Measurements from ENCODE around the gene BEAN1. TPM values are rescaled to one million over a fixed set of nuclear protein-coding genes. Genes with fewer than 3 reads are reported as not detected.

The BEAN1 gene
- polyA plus RNA-seq, 1 donor = 1.6 TPM

GRCh38 chr16:66470556-66470955 lies 43.5 kb downstream of the BEAN1 start:
- DNase-seq (ENCODE audit: low read depth) = no peak

GRCh38 chr16:66471264-66471663 lies 44.2 kb downstream of the BEAN1 start:
- DNase-seq (ENCODE audit: low read depth) = no peak

DNA sequence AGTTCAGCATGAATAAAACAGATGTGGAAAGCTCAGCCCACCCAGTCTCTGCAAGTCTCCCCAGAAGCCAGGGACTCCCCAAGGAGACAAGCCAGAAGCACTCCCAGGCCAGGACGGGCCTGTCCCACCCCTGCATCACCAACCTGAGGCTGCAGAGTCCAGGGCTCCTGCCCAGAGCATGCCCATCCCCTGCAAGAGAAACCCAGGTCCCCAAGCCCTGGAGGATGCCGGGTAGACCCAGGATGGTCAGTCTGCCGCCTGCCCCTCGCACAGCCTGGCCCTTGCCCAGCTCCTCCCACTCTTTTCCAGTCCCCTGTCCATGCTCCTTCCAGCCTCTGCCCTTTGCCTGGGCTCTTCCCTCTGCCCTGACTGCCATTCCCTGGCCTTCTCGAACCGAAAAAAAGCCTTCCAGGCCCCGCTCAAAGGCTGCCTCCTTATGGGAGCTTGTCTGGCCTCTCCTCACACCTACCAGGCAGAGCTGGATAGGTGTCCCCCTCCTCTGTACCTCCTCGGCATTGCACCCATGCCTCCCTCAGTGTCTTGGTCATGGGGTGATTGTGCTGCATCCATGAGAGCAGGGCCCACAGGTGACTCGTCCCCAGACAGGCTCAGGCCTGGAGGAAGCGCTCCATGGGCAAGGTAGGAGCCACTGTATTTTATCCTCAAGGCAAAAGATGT lies 44.8 kb downstream of the BEAN1 start:
- DNase-seq (ENCODE audit: low read depth) = no peak

DNA sequence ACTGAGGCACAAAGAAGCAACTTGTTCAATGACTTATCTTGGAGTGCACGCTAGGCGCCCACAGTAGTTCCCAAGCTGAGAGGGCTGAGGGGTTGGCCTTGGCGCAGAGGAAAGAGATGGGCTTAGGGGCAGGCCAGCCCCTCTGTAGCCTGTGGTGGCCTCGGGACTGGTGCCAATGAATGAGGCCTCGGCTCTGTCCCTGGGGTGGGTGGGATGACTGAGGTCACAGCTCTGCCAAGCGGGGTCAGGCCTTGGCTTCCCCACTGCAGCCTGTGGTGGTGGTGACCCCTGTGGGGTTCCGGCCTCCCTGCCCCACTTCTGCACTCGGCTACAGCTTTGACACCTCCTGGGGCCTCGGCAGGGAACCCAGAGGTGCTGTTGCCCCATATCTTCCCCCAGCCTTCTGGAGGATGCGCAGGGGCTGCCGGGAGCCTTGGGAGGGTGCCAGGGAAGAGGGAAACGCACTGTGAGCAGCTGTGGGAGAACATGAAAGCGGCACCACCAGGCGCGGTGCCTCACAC lies 46.0 kb downstream of the BEAN1 start:
- no peak for DNase-seq (ENCODE audit: low read depth)

DNA sequence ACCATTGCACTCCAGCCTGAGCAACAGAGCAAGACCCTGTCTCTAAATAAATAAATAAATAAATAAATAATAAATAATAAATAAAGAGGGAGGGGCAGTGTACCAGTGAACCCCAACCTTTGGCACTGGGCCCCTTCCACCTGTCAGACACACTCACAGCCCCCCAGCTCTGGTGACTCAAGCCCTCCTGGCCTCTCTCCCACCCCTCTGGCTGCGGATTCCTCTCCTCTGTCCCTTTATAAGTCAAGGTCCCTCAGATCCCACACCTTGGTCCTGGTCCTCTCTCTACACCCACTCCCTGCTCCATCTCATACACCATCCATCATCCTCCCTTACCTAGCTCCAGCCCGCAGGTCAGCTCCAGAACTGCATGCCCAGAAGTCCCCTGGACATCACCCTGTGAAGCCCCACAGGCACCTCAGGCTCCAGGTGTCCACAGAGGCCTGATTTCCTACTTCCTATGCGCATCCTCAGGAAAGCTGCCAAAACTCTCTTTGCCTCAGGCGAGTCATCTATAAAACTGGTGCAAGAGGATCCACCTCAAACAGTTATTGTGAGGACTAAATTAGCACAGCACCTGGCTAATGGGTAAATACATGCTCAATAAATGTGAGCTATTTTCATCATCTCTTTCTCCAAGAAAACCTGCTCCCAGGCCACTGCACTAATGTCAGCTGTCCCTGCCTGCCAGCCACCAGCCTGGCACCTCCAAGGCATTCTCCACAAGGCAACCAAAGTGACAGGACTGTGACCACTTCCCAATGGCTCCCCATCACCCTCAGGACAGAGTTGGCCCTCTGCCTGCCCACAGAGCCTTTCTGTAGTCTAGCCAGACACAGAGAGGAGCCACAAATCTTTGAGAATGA lies 46.8 kb downstream of the BEAN1 start:
- no peak for DNase-seq (ENCODE audit: low read depth)

- DNase-seq (ENCODE audit: low read depth) = no peak
Measured at GRCh38 chr16:66474750-66475199, 47.7 kb downstream of the BEAN1 start.

GRCh38 chr16:66475232-66475631 lies 48.1 kb downstream of the BEAN1 start:
- DNase-seq (ENCODE audit: low read depth) = no peak

DNA sequence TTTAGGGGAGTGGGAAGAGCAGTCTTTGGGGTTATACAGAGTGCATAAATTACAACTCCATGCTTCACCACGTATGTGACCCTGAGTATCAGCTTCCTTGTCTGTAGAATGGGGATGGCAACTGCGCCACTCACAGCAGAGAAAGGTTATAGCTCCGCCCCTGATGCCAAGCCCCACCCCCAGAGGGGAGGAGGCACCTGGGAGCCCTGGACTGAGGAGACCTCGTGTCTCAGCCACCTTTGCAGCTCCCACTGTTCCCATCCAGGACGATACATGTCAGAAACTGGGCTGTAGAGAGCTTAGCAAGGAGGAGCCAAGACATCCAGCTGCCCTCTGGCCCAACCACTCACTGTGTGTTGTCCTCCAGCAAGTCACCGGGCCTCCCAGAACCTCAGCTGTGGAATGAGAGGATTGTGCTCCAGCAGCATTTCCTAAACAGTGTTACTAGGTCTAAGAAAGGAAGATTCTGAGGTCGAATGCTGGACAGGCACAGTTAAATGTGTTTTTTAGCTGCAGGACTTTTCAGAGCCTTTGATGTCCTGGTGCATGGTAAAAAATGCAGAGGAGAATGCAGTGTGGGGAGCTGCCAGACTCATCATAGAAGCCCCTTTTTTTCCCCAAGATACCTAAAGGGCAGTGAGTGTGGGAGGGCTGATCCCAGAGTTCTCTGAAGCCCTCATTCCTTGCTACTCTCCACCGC lies 49.4 kb downstream of the BEAN1 start:
- DNase-seq (ENCODE audit: low read depth) = no peak

- no peak for DNase-seq (ENCODE audit: low read depth)
Measured at GRCh38 chr16:66477028-66477515, 50.0 kb downstream of the BEAN1 start.

GRCh38 chr16:66478733-66479511 lies 51.8 kb downstream of the BEAN1 start:
- no peak for DNase-seq (ENCODE audit: low read depth)

GRCh38 chr16:66479661-66480264 lies 52.7 kb downstream of the BEAN1 start:
- no peak for DNase-seq (ENCODE audit: low read depth)

GRCh38 chr16:66480265-66481080 lies 53.4 kb downstream of the BEAN1 start:
- no peak for DNase-seq (ENCODE audit: low read depth)

GRCh38 chr16:66481081-66481942 lies 54.2 kb downstream of the BEAN1 start:
- no peak for DNase-seq (ENCODE audit: low read depth)

- DNase-seq (ENCODE audit: low read depth) = no peak
Measured at GRCh38 chr16:66481943-66482390, 54.9 kb downstream of the BEAN1 start.

DNA sequence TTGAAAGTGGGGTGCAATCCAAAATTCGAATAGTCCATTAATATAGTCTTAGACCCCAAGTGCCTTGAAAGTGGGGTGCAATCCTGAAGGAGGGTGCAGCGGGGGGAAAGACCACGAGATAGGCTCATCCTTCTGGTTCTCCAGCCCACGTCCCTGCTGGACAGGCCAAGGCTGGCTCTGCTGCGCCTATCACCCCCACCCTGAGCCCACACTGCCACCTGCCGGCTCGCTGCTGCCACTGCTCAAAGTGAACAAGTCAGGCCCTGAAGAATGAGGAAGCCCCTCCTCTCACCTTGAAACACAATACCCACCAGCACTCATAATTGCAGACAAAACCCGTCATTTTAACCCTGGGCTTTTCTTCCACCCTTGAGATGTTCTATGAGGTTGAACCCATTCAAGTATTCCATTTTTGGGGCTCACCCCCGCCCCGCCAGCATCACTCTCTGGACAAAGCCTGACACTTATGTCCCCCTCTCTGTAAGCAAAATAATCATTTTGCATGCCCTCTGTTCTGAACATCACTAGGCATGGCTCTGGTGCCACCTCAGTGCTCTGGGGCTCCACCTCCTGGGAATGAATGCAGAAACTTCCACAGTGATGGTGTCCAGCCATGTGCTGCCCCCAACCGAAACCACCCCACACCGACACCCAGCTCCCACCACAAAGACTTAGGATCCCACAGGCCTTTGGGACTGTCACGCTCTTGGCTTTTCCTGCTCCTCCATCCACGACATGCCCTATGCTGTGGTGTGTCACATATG lies 56.8 kb downstream of the BEAN1 start:
- no peak for DNase-seq (ENCODE audit: low read depth)

GRCh38 chr16:66484453-66485213 lies 57.5 kb downstream of the BEAN1 start:
- no peak for DNase-seq (ENCODE audit: low read depth)

DNA sequence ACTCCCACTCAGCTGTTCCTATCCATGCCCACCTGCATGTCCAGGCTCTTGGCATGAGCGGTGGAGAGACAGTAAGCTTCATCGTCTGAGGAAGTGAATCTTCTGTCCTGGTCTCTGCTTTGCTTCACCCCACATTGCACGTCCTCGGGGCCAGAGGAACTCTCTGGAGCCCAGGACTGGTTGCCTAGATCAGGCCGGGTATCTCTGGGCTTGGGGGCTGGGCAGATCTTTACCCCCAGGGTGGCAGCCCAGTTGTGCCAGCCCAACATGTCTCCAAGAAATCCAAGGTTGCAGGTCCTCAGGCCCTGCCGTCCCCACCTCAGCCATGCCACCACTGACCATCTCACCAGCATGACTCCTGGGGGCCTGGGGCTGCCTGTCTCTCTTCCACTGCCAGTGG lies 58.3 kb downstream of the BEAN1 start:
- no peak for DNase-seq (ENCODE audit: low read depth)

Measured in forelimb muscle (tissue), 1 donor.